Measurements from ENCODE around the gene DNAH5. TPM values are rescaled to one million over a fixed set of nuclear protein-coding genes. Genes with fewer than 3 reads are reported as not detected.

Gene DNAH5
- polyA plus RNA-seq, 2 donors, result 0.08 to 0.12 TPM

GRCh38 chr5:13766236-13766635, 178.3 kb downstream of the DNAH5 start:
- Histone ChIP-seq H3K27ac (ENCODE audit: low read depth in 2 of 2, low read length in 1 of 2) (no peak overlapping the region), H3K9me3 (ENCODE audit: control insufficient read depth in 2 of 2, insufficient read depth in 1 of 2, low read depth in 1 of 2, low read length in 1 of 2) (no peaks in the 10 kb centered on the region), H3K4me1 (ENCODE audit: control insufficient read depth in 2 of 2, insufficient read depth in 2 of 2, low read length in 1 of 2) (no peaks in the 10 kb centered on the region), H3K27me3 (ENCODE audit: control insufficient read depth in 1 of 2, insufficient read depth in 2 of 2, low read length in 2 of 2) (no peaks in the 10 kb centered on the region), H3K36me3 (ENCODE audit: control insufficient read depth in 2 of 2, insufficient read depth in 2 of 2, low read length in 1 of 2) (no peaks in the 10 kb centered on the region), H3K4me3 (ENCODE audit: low read depth in 1 of 2, low read length in 2 of 2) (no peak overlapping the region)
- WGBS, 2 donors, result 36 to 39% methylated on average over 3 of the region's 3 CpGs

DNA sequence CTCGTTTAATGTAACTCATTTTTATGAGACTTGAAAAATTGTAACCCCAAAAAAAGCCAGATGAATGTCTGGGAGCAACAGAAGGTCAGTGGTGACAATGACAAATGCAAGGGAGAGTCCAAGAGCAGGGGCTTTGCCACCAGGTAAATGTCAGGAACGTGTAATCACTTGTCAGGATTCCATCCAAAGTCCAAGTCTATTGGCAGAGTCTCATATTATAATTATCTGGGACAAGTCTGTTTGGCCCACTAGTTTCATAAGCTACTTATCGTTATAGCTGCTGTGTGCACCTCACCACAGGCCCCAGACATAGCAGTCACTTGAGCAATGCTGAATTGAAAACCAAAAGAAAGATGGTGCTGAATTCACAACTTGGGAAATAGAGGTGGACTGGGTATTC, 180.8 kb downstream of the DNAH5 start:
- WGBS, 2 donors, result 46 to 51% methylated on average over 3 of the region's 3 CpGs
- Histone ChIP-seq H3K27me3 (ENCODE audit: control insufficient read depth in 1 of 2, insufficient read depth in 2 of 2, low read length in 2 of 2) (no peaks in the 10 kb centered on the region), H3K4me1 (ENCODE audit: control insufficient read depth in 2 of 2, insufficient read depth in 2 of 2, low read length in 1 of 2) (no peaks in the 10 kb centered on the region)

GRCh38 chr5:13749766-13750165, 194.7 kb downstream of the DNAH5 start:
- Histone ChIP-seq H3K9me3 (ENCODE audit: control insufficient read depth in 2 of 2, insufficient read depth in 1 of 2, low read depth in 1 of 2, low read length in 1 of 2) (no peaks in the 10 kb centered on the region), H3K4me3 (ENCODE audit: low read depth in 1 of 2, low read length in 2 of 2) (no peak overlapping the region), H3K36me3 (ENCODE audit: control insufficient read depth in 2 of 2, insufficient read depth in 2 of 2, low read length in 1 of 2) (no peaks in the 10 kb centered on the region), H3K4me1 (ENCODE audit: control insufficient read depth in 2 of 2, insufficient read depth in 2 of 2, low read length in 1 of 2) (no peaks in the 10 kb centered on the region), H3K27ac (ENCODE audit: low read depth in 2 of 2, low read length in 1 of 2) (no peak overlapping the region), H3K27me3 (ENCODE audit: control insufficient read depth in 1 of 2, insufficient read depth in 2 of 2, low read length in 2 of 2) (no peaks in the 10 kb centered on the region)
- 71 to 73% methylated on average over 6 of the region's 6 CpGs for WGBS, 2 donors

More for the DNA sequence above, 180.8 kb downstream of the DNAH5 start:
- Histone ChIP-seq H3K36me3 (ENCODE audit: control insufficient read depth in 2 of 2, insufficient read depth in 2 of 2, low read length in 1 of 2) (no peaks in the 10 kb centered on the region), H3K9me3 (ENCODE audit: control insufficient read depth in 2 of 2, insufficient read depth in 1 of 2, low read depth in 1 of 2, low read length in 1 of 2) (no peaks in the 10 kb centered on the region), H3K27ac (ENCODE audit: low read depth in 2 of 2, low read length in 1 of 2) (no peak overlapping the region), H3K4me3 (ENCODE audit: low read depth in 1 of 2, low read length in 2 of 2) (no peak overlapping the region)

- Histone ChIP-seq H3K27ac (ENCODE audit: low read depth in 2 of 2, low read length in 1 of 2) (no peak overlapping the region), H3K4me3 (ENCODE audit: low read depth in 1 of 2, low read length in 2 of 2) (no peak overlapping the region), H3K9me3 (ENCODE audit: control insufficient read depth in 2 of 2, insufficient read depth in 1 of 2, low read depth in 1 of 2, low read length in 1 of 2) (no peaks in the 10 kb centered on the region), H3K27me3 (ENCODE audit: control insufficient read depth in 1 of 2, insufficient read depth in 2 of 2, low read length in 2 of 2) (no peaks in the 10 kb centered on the region), H3K4me1 (ENCODE audit: control insufficient read depth in 2 of 2, insufficient read depth in 2 of 2, low read length in 1 of 2) (no peaks in the 10 kb centered on the region), H3K36me3 (ENCODE audit: control insufficient read depth in 2 of 2, insufficient read depth in 2 of 2, low read length in 1 of 2) (no peaks in the 10 kb centered on the region)
Observed at GRCh38 chr5:13746026-13746425, 198.5 kb downstream of the DNAH5 start.

- no peaks in the 10 kb centered on the region for H3K27me3 ChIP-seq (ENCODE audit: control insufficient read depth in 1 of 2, insufficient read depth in 2 of 2, low read length in 2 of 2)
- H3K36me3 ChIP-seq (ENCODE audit: control insufficient read depth in 2 of 2, insufficient read depth in 2 of 2, low read length in 1 of 2), result no peaks in the 10 kb centered on the region
- no peak overlapping the region for H3K4me3 ChIP-seq (ENCODE audit: low read depth in 1 of 2, low read length in 2 of 2)
- H3K9me3 ChIP-seq (ENCODE audit: control insufficient read depth in 2 of 2, insufficient read depth in 1 of 2, low read depth in 1 of 2, low read length in 1 of 2), result no peaks in the 10 kb centered on the region
- H3K27ac ChIP-seq (ENCODE audit: low read depth in 2 of 2, low read length in 1 of 2), result no peak overlapping the region
- 38 to 39% methylated on average over 3 of the region's 3 CpGs for WGBS, 2 donors
- H3K4me1 ChIP-seq (ENCODE audit: control insufficient read depth in 2 of 2, insufficient read depth in 2 of 2, low read length in 1 of 2), result no peaks in the 10 kb centered on the region
Observed at GRCh38 chr5:13745508-13745907, 199.0 kb downstream of the DNAH5 start.

- Histone ChIP-seq H3K27me3 (ENCODE audit: control insufficient read depth in 1 of 2, insufficient read depth in 2 of 2, low read length in 2 of 2) (no peaks in the 10 kb centered on the region), H3K36me3 (ENCODE audit: control insufficient read depth in 2 of 2, insufficient read depth in 2 of 2, low read length in 1 of 2) (no peaks in the 10 kb centered on the region), H3K4me3 (ENCODE audit: low read depth in 1 of 2, low read length in 2 of 2) (no peak overlapping the region), H3K4me1 (ENCODE audit: control insufficient read depth in 2 of 2, insufficient read depth in 2 of 2, low read length in 1 of 2) (no peaks in the 10 kb centered on the region), H3K27ac (ENCODE audit: low read depth in 2 of 2, low read length in 1 of 2) (no peak overlapping the region), H3K9me3 (ENCODE audit: control insufficient read depth in 2 of 2, insufficient read depth in 1 of 2, low read depth in 1 of 2, low read length in 1 of 2) (no peaks in the 10 kb centered on the region)
- WGBS, 2 donors, result 53 to 56% methylated on average over 2 of the region's 2 CpGs
Observed at GRCh38 chr5:13740471-13740870, 204.0 kb downstream of the DNAH5 start.

DNA sequence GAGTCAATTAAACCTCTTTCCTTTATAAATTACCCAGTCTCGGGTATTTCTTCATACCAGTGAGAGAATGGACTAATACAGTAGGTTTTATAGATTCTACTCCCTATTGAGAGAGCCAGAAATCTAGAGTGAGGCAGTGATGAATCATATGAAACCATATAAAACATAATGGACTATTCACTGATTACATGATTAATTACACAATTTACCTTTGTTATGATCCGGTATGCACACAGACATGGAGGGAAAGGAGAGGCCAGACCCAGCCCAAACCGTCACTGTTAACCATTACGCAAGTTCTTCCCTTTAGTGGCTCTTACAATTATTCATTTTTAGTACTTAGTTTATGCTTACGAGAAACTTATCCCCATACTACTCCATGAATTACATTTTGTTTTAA, 205.0 kb downstream of the DNAH5 start:
- H3K9me3 ChIP-seq (ENCODE audit: control insufficient read depth in 2 of 2, insufficient read depth in 1 of 2, low read depth in 1 of 2, low read length in 1 of 2), result no peaks in the 10 kb centered on the region
- 62 to 71% methylated on average over 5 of the region's 5 CpGs for WGBS, 2 donors

GRCh38 chr5:13735691-13736090, 208.8 kb downstream of the DNAH5 start:
- Histone ChIP-seq H3K4me3 (ENCODE audit: low read depth in 1 of 2, low read length in 2 of 2) (no peak overlapping the region), H3K27ac (ENCODE audit: low read depth in 2 of 2, low read length in 1 of 2) (no peak overlapping the region), H3K9me3 (ENCODE audit: control insufficient read depth in 2 of 2, insufficient read depth in 1 of 2, low read depth in 1 of 2, low read length in 1 of 2) (no peaks in the 10 kb centered on the region), H3K36me3 (ENCODE audit: control insufficient read depth in 2 of 2, insufficient read depth in 2 of 2, low read length in 1 of 2) (no peaks in the 10 kb centered on the region), H3K4me1 (ENCODE audit: control insufficient read depth in 2 of 2, insufficient read depth in 2 of 2, low read length in 1 of 2) (no peaks in the 10 kb centered on the region), H3K27me3 (ENCODE audit: control insufficient read depth in 1 of 2, insufficient read depth in 2 of 2, low read length in 2 of 2) (no peaks in the 10 kb centered on the region)
- 93 to 94% methylated on average over 11 of the region's 11 CpGs for WGBS, 2 donors

More for the DNA sequence above, 205.0 kb downstream of the DNAH5 start:
- no peaks in the 10 kb centered on the region for H3K4me1 ChIP-seq (ENCODE audit: control insufficient read depth in 2 of 2, insufficient read depth in 2 of 2, low read length in 1 of 2)
- H3K27me3 ChIP-seq (ENCODE audit: control insufficient read depth in 1 of 2, insufficient read depth in 2 of 2, low read length in 2 of 2), result no peaks in the 10 kb centered on the region
- H3K27ac ChIP-seq (ENCODE audit: low read depth in 2 of 2, low read length in 1 of 2), result no peak overlapping the region
- no peak overlapping the region for H3K4me3 ChIP-seq (ENCODE audit: low read depth in 1 of 2, low read length in 2 of 2)
- no peaks in the 10 kb centered on the region for H3K36me3 ChIP-seq (ENCODE audit: control insufficient read depth in 2 of 2, insufficient read depth in 2 of 2, low read length in 1 of 2)

DNA sequence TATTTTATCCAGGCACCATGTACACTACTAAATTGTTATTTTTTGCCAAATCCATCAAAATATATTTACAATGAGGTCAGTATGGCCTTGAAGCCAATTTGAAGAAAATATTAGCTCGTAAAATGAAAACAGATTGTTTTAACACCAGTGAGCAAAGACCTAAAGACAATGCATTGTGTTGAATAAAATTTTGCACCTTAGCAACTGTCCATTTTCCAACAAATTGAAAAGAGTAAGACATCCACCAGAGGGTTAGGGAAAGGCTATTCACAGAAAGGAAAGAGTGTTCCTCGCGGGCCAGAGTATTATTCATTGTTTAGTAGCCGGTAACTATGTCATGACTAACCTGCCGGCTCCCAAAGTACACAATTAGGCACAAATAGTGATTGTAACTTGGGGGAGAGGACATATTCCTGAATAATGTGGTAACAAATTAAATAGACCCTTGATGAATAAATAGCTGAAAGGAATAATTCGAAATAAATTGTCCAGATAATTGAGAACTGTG, 213.3 kb downstream of the DNAH5 start:
- Histone ChIP-seq H3K4me3 (ENCODE audit: low read depth in 1 of 2, low read length in 2 of 2) (no peak overlapping the region), H3K36me3 (ENCODE audit: control insufficient read depth in 2 of 2, insufficient read depth in 2 of 2, low read length in 1 of 2) (no peaks in the 10 kb centered on the region), H3K9me3 (ENCODE audit: control insufficient read depth in 2 of 2, insufficient read depth in 1 of 2, low read depth in 1 of 2, low read length in 1 of 2) (no peaks in the 10 kb centered on the region), H3K27me3 (ENCODE audit: control insufficient read depth in 1 of 2, insufficient read depth in 2 of 2, low read length in 2 of 2) (no peaks in the 10 kb centered on the region), H3K27ac (ENCODE audit: low read depth in 2 of 2, low read length in 1 of 2) (no peak overlapping the region), H3K4me1 (ENCODE audit: control insufficient read depth in 2 of 2, insufficient read depth in 2 of 2, low read length in 1 of 2) (no peaks in the 10 kb centered on the region)
- WGBS, 2 donors, result 71 to 81% methylated on average over 6 of the region's 6 CpGs

DNA sequence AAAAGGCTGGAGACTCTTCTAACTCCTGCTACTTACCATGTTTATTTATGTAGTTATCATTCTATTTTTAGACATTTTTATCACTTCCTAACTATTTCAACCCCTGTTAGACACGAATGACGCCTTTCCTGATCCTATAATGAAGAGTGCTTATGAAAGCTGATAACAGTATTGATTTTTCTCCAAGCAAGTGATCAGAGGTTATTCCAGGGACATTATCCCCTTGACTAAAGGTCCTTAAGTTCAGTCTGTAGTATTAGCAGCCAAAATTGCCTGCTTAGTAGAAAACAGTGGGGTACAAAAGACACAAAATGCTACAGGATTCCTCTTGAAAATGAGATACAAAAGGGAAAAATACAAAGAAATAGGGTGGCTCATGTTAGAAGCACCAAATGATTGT, 235.6 kb downstream of the DNAH5 start:
- H3K9me3 ChIP-seq (ENCODE audit: control insufficient read depth in 2 of 2, insufficient read depth in 1 of 2, low read depth in 1 of 2, low read length in 1 of 2), result peaks cover 0 to 3% of the 10 kb centered on the region in 2 donors
- no peak overlapping the region for H3K27ac ChIP-seq (ENCODE audit: low read depth in 2 of 2, low read length in 1 of 2)
- WGBS, 2 donors, result 41 to 46% methylated on average over 2 of the region's 2 CpGs
- no peaks in the 10 kb centered on the region for H3K36me3 ChIP-seq (ENCODE audit: control insufficient read depth in 2 of 2, insufficient read depth in 2 of 2, low read length in 1 of 2)
- no peak overlapping the region for H3K4me3 ChIP-seq (ENCODE audit: low read depth in 1 of 2, low read length in 2 of 2)
- no peaks in the 10 kb centered on the region for H3K4me1 ChIP-seq (ENCODE audit: control insufficient read depth in 2 of 2, insufficient read depth in 2 of 2, low read length in 1 of 2)
- H3K27me3 ChIP-seq (ENCODE audit: control insufficient read depth in 1 of 2, insufficient read depth in 2 of 2, low read length in 2 of 2), result no peaks in the 10 kb centered on the region

All from esophagus (tissue), 2 donors.